HG03432 (cell line): ENCODE results near the gene MED27.

Experiments used
- ATAC-seq: cut with Tn5 transposase; IDR thresholded peaks from one replicate; pipeline ENCODE4 v1.9.1; 2021; ENCODE audit warnings: mild to moderate bottlenecking, moderate library complexity; ENCODE audit not compliant: unreplicated experiment

Gene MED27

GRCh38 chr9:131817073-131817472 lies 262.6 kb downstream of the MED27 start:
- ATAC-seq: no peak

DNA sequence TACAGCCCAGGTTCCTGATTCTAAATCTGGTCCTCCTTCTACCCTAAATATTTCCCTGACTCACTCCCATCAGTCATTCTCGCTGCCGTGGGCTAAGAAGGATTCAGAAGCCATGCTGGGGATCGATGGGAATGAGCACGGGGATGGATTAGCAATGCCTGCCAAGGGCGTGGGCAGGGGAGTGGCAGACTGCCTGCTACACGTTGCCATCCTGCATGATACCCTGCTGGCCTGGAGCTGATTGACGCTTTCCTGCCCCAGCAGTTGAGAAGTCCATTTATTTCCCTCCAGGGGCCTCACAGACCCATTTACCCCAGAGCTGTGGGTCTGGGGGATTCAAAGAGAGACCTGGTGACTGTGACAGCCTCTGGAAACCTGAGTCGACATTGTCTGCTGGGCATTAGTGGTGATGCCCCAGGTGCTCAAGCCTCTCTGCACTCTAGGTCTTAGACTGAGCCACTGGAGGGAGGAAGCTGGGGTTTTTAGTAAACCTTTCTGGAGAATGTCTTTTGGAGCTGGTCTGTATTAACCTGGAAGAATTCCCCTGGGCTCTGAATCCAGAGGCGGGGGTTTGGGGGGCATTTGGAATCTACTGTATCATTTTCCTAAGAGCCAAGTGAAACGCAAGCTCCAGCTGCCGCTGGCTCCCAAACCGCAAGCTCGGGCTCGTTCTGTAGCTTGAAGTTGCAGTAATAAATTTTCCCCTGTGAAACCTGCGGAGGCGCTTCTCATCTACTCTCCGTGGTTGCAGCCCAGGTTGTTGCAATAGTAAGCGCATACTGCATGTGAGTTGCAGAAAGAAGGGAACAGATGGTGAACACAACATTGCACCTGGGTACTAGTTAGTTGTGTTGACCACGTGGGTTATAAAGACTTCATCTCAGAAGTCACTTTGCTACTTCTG lies 263.4 kb downstream of the MED27 start:
- ATAC-seq: no peak

DNA sequence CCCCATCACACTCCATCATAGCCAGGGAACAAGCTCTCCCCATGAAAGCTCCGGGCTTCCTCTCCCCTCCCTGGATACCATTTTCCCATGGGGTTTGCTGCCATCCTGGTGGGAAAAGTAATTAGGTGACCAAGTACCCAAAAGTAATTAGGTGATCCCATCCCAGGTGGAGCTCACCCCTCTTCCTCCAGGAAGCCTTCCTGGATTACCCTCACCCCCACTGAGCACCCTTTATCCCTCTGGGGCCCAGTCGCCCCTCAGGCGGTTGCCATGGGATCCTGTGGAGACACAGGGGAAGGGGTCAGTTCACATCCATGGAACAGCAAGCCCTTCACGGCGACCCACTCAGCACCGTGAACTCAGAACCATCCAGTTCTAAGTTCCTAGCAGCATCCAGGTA lies 265.0 kb downstream of the MED27 start:
- ATAC-seq: no peak

GRCh38 chr9:131813116-131813515 lies 266.6 kb downstream of the MED27 start:
- ATAC-seq: no peak

DNA sequence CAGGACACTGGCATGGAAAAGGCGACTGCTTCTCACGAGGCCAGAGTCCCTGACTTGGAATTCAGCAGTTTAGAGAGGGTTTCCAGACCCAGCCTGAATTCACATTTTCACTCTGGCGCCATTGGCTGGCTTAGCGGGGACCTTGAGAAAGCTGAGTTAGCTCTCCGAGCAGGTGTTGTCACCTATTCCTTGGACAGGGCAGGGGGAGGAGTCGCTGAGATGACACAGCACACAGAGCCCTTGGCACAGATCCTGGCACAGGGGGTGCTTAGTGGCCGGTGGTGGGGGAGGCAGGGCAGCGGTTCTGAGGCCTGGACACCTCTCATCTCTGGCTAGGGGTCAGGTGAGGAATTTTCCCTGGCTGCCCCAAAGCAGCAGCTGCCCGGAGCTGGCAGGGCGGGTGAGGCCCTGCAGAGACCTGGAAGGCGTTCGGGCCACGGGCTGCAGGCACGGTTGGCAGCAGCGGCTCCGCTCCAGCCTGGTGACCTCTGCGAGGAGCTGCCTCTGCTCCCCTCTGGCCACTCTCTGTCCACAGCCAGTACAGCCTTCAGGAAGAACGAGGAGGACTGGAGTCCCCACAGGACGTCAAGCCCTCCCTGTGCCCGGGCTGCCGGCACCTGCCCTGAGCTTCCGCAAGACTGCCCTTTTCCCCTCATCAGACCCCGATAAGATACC lies 267.4 kb downstream of the MED27 start:
- ATAC-seq: no peak

GRCh38 chr9:131811405-131811804 lies 268.3 kb downstream of the MED27 start:
- no peak for ATAC-seq

- ATAC-seq: no peak
Observed at GRCh38 chr9:131810351-131811170, 269.1 kb downstream of the MED27 start.
